Left lung (tissue), 10 donors: ENCODE results near the gene JPH4. TPM values are rescaled to one million over a fixed set of nuclear protein-coding genes. Genes with fewer than 3 reads are reported as not detected.

Experiments
- ATAC-seq: fragments of 200-7000 bp; cut with Tn5 transposase; one replicate; pipeline ENCODE4 v1.9.1; 2020; ENCODE audit warnings: moderate library complexity
- DNase-seq, 4 donors: peaks; one replicate each; pipeline ENCODE4 v3.0.0-alpha.2; 2013 to 2020
- H3K27ac ChIP-seq, 2 donors: fragments of 200-600 bp; sonication (generic) in 1 of 2; one replicate each; pipeline versions ENCODE4 v1.5.0 to v1.8.0; 2020 to 2021
- H3K27me3 ChIP-seq, 2 donors: fragments of 200-600 bp; sonication (generic) in 1 of 2; one replicate each; pipeline versions ENCODE4 v1.5.0 to v1.8.0; 2020 to 2021
- H3K36me3 ChIP-seq, 2 donors: fragments of 200-600 bp; sonication (generic) in 1 of 2; one replicate each; pipeline versions ENCODE4 v1.5.0 to v1.8.0; 2020 to 2021
- H3K4me1 ChIP-seq, 2 donors: fragments of 200-600 bp; one replicate each; pipeline ENCODE4 v1.8.0; 2021
- H3K4me3 ChIP-seq, 2 donors: fragments of 200-600 bp; sonication (generic) in 1 of 2; one replicate each; pipeline versions ENCODE4 v1.5.0 to v1.8.0; 2020 to 2021; ENCODE audit warnings: mild to moderate bottlenecking in 1 of 2
- H3K9me3 ChIP-seq, 2 donors: fragments of 200-600 bp; sonication (generic) in 1 of 2; one replicate each; pipeline versions ENCODE4 v1.5.0 to v1.8.0; 2020 to 2021
- CTCF ChIP-seq, 2 donors: fragments of 200-600 bp; sonication (generic) in 1 of 2; IDR thresholded peaks; one replicate each; pipeline versions ENCODE4 v1.5.0 to v1.8.0; 2021; ENCODE audit warnings: antibody characterized with exemption in 2 of 2
- intact Hi-C, 2 donors: fragments of 100-400 bp; cut with DNase I; formaldehyde crosslinking; loops; one replicate each; pipeline versions ENCODE4 v1.11.2 to v1.14.2; 2022
- polyA plus RNA-seq, 6 donors: library from polyadenylated mRNA; unstranded; fragments of 120-200 nt; gene quantifications; one replicate each; pipeline ENCODE4 v1.2.1, GENCODE V29; 2013; ENCODE audit not compliant: insufficient read length in 6 of 6
- total RNA-seq, 2 donors: library from RNA; stranded (reverse); fragmentation: NEBNext Ultra II Directional; extraction: Animal tissue kit (Norgen Biotek cat#: 25700); gene quantifications; one replicate each; pipeline ENCODE4 v1.2.1, GENCODE V29; 2021
- donor health status: DM: no; HTN: yes; CAD: no.
- donor health status: DM: no; HTN: no; CAD: no.

The JPH4 gene
- total and polyA plus RNA-seq, 8 donors = 0.84 to 1.3 (median 1.0) TPM

- Histone ChIP-seq H3K4me1 (peaks cover 17 to 49% of the 10 kb centered on the region in 2 donors), H3K4me3 (peak overlapping the region in 1 of 2 donors; percentile 67), H3K27ac (peak overlapping the region; percentile 26 to 68), H3K36me3 (peaks cover 0 to 31% of the 10 kb centered on the region in 2 donors), H3K9me3 (no peaks in the 10 kb centered on the region), H3K27me3 (peaks cover 0 to 4% of the 10 kb centered on the region in 2 donors)
- no peak for DNase-seq
- TF ChIP-seq CTCF (IDR thresholded peaks at IDR 0.05) = no peak
- no peak for ATAC-seq
- intact Hi-C loops = no loop called here
Measured at GRCh38 chr14:23568021-23568599, 10.5 kb downstream of the JPH4 start.

GRCh38 chr14:23567186-23568020 lies 11.2 kb downstream of the JPH4 start, which contains the start of gene AP1G2:
AP1G2 (minus strand) TSS chr14:23567791; CDS start chr14:23567314, 477 bp downstream.
- peaks cover 17 to 45% of the 10 kb centered on the region in 2 donors for H3K4me1 ChIP-seq
- peaks cover 0 to 37% of the 10 kb centered on the region in 2 donors for H3K36me3 ChIP-seq
- no peak for TF ChIP-seq CTCF (IDR thresholded peaks at IDR 0.05)
- peak within 1 kb of the TSS; percentile 61 to 67 for H3K4me3 ChIP-seq
- peak within 1 kb of the TSS; percentile 26 to 68 for H3K27ac ChIP-seq
- intact Hi-C loops = no loop called here
- no peaks in the 10 kb centered on the region for H3K9me3 ChIP-seq
- peaks cover 0 to 4% of the 10 kb centered on the region in 2 donors for H3K27me3 ChIP-seq
- peak; percentile 93 for ATAC-seq
- DNase-seq = peak; percentile 69 to 98 (median 89)

GRCh38 chr14:23566778-23567185 lies 11.8 kb downstream of the JPH4 start:
- DNase-seq = no peak
- Histone ChIP-seq H3K9me3 (no peaks in the 10 kb centered on the region), H3K4me1 (peaks cover 17 to 44% of the 10 kb centered on the region in 2 donors), H3K4me3 (peak overlapping the region; percentile 61 to 67), H3K27ac (peak overlapping the region; percentile 26 to 68), H3K27me3 (peaks cover 0 to 2% of the 10 kb centered on the region in 2 donors), H3K36me3 (peaks cover 0 to 43% of the 10 kb centered on the region in 2 donors)
- ATAC-seq = peak; percentile 43
- TF ChIP-seq CTCF (IDR thresholded peaks at IDR 0.05) = no peak
- intact Hi-C loops = no loop called here

- peak overlapping the region in 1 of 2 donors; percentile 68 for H3K27ac ChIP-seq
- no peaks in the 10 kb centered on the region for H3K27me3 ChIP-seq
- H3K36me3 ChIP-seq = peaks cover 0 to 48% of the 10 kb centered on the region in 2 donors
- ATAC-seq (no peak), DNase-seq (no peak)
- no peak for TF ChIP-seq CTCF (IDR thresholded peaks at IDR 0.05)
- intact Hi-C loops = no loop called here
- H3K4me1 ChIP-seq = peaks cover 17 to 41% of the 10 kb centered on the region in 2 donors
- peak overlapping the region; percentile 61 to 67 for H3K4me3 ChIP-seq
- no peaks in the 10 kb centered on the region for H3K9me3 ChIP-seq
Measured at GRCh38 chr14:23566112-23566777, 12.3 kb downstream of the JPH4 start.
